CD14-positive monocyte (primary cell): ENCODE measurements around the gene DYNC2I2. TPM values are rescaled to one million over a fixed set of nuclear protein-coding genes. Genes with fewer than 3 reads are reported as not detected.
A peak's percentile ranks its signal among the peaks of the same experiment; 100 is the strongest.

Source experiments
- DNase-seq, 3 donors: peaks; one replicate each; pipeline ENCODE4 v3.0.0-alpha.2; 2011 to 2022
- H2AFZ ChIP-seq: 2 replicates; pipeline ENCODE4 v1.6.0; 2012; ENCODE audit warnings: mild to moderate bottlenecking, low read depth, low read length, inconsistent platforms; ENCODE audit not compliant: insufficient read depth, poor library complexity, severe bottlenecking
- H3K27ac ChIP-seq, 2 donors: 1 replicate in 1 of 2; 2 replicates in 1 of 2; pipeline ENCODE4 v1.5.1; 2012 to 2013; ENCODE audit warnings: low read length in 2 of 2, control low read depth in 1 of 2, inconsistent platforms in 1 of 2, low read depth in 1 of 2, mild to moderate bottlenecking in 1 of 2
- H3K27me3 ChIP-seq, 2 donors: one replicate each; pipeline versions ENCODE4 v1.6.0 to v1.6.1; 2011 to 2013; ENCODE audit warnings: low read length in 2 of 2; ENCODE audit not compliant: control insufficient read depth in 2 of 2, insufficient read depth in 2 of 2
- H3K36me3 ChIP-seq, 2 donors: replicated peaks in 1 of 2; 1 replicate in 1 of 2; 2 replicates in 1 of 2; pipeline versions ENCODE4 v1.5.1 to v1.6.1; 2012 to 2013; ENCODE audit warnings: low read length in 2 of 2, control low read depth in 1 of 2, inconsistent platforms in 1 of 2, mild to moderate bottlenecking in 1 of 2; ENCODE audit not compliant: insufficient read depth in 2 of 2, control insufficient read depth in 1 of 2
- H3K4me1 ChIP-seq, 2 donors: 1 replicate in 1 of 2; 2 replicates in 1 of 2; pipeline versions ENCODE4 v1.5.1 to v1.6.1; 2012 to 2013; ENCODE audit warnings: low read length in 2 of 2, control low read depth in 1 of 2, inconsistent platforms in 1 of 2, mild to moderate bottlenecking in 1 of 2, moderate library complexity in 1 of 2; ENCODE audit not compliant: insufficient read depth in 2 of 2, control insufficient read depth in 1 of 2
- H3K4me2 ChIP-seq: replicated peaks from 2 replicates; pipeline ENCODE3; 2012; ENCODE audit warnings: low read length, moderate library complexity, mild to moderate bottlenecking; ENCODE audit not compliant: poor library complexity, severe bottlenecking; ENCODE audit errors: extremely low read depth
- H3K4me3 ChIP-seq, 3 experiments: fragments of 200-600 bp in 1 of 3; sonication (generic) in 1 of 3; replicated peaks in 1 of 3; 1 replicate in 2 of 3; 2 replicates in 1 of 3; pipeline ENCODE4 v1.5.1; 2011 to 2013; ENCODE audit warnings: low read length in 3 of 3, mild to moderate bottlenecking in 3 of 3, control low read depth in 2 of 3, low read depth in 2 of 3, inconsistent platforms in 1 of 3, moderate library complexity in 1 of 3
- H3K79me2 ChIP-seq: 2 replicates; pipeline ENCODE4 v1.6.0; 2012; ENCODE audit warnings: mild to moderate bottlenecking, control low read depth, inconsistent platforms, low read length, moderate library complexity; ENCODE audit not compliant: insufficient read depth
- H3K9ac ChIP-seq: 2 replicates; pipeline ENCODE4 v1.6.0; 2017; ENCODE audit warnings: low read length, mild to moderate bottlenecking; ENCODE audit not compliant: insufficient read depth, poor library complexity, severe bottlenecking
- H3K9me3 ChIP-seq, 2 donors: replicated peaks in 1 of 2; 1 replicate in 1 of 2; 2 replicates in 1 of 2; pipeline versions ENCODE4 v1.5.1 to v1.6.1; 2012 to 2013; ENCODE audit warnings: low read length in 2 of 2, control low read depth in 1 of 2; ENCODE audit not compliant: control insufficient read depth in 1 of 2, insufficient read depth in 1 of 2
- H4K20me1 ChIP-seq: 2 replicates; pipeline ENCODE4 v1.6.0; 2012; ENCODE audit warnings: mild to moderate bottlenecking, low read length, control low read depth, moderate library complexity; ENCODE audit not compliant: insufficient read depth
- H3K27ac Mint-ChIP-seq, 7 donors: one replicate each; pipeline ENCODE4 v1.8.0; 2020; ENCODE audit warnings: mild to moderate bottlenecking in 7 of 7, mixed read lengths in 7 of 7, moderate library complexity in 6 of 7, inconsistent platforms in 2 of 7
- H3K27me3 Mint-ChIP-seq, 3 donors: one replicate each; pipeline ENCODE4 v1.8.0; 2021 to 2022; ENCODE audit warnings: low read depth in 3 of 3, mild to moderate bottlenecking in 3 of 3, mixed read lengths in 3 of 3, moderate library complexity in 3 of 3, inconsistent platforms in 1 of 3
- H3K36me3 Mint-ChIP-seq, 2 donors: one replicate each; pipeline ENCODE4 v1.8.0; 2020; ENCODE audit warnings: mixed read lengths in 2 of 2, inconsistent platforms in 1 of 2, mild to moderate bottlenecking in 1 of 2
- H3K4me1 Mint-ChIP-seq: one replicate; pipeline ENCODE4 v1.8.0; 2020; ENCODE audit warnings: mild to moderate bottlenecking, mixed read lengths
- H3K4me3 Mint-ChIP-seq, 2 donors: one replicate each; pipeline ENCODE4 v1.8.0; 2020; ENCODE audit warnings: mild to moderate bottlenecking in 2 of 2, mixed read lengths in 2 of 2, moderate library complexity in 1 of 2
- H3K9me3 Mint-ChIP-seq, 7 donors: one replicate each; pipeline ENCODE4 v1.8.0; 2020 to 2022; ENCODE audit warnings: mixed read lengths in 7 of 7, mild to moderate bottlenecking in 6 of 7, moderate library complexity in 6 of 7, inconsistent platforms in 2 of 7
- WGBS: methylation state at CpG from one replicate; pipeline ENCODE4 v1.1.5; 2013; ENCODE audit warnings: missing lambda C conversion rate; ENCODE audit not compliant: insufficient coverage; 5-methylcytosine and 5-hydroxymethylcytosine counted together
- intact Hi-C, 2 donors: fragments of 100-400 bp; cut with micrococcal nuclease; formaldehyde crosslinking; loops; one replicate each; pipeline versions ENCODE4 v1.15.0 to v1.15.1; 2023
- polyA plus RNA-seq, 3 donors: library from polyadenylated mRNA; depleted of rRNA in 1 of 3; unstranded in 2 of 3; stranded (reverse) in 1 of 3; fragments of 300-500 nt in 2 of 3; fragments of >200 nt in 1 of 3; fragmentation: Illumina TruSeq in 2 of 3; gene quantifications; 1 replicate in 2 of 3; 2 replicates in 1 of 3; pipeline ENCODE4 v1.2.3, GENCODE V29; 2012 to 2021
- TF ChIP-seq, protein P1 (sequence below): fragments of 200-600 bp; IDR thresholded peaks from one replicate; pipeline ENCODE4 v1.8.0; 2022; ENCODE audit warnings: antibody characterized with exemption, mild to moderate bottlenecking

The DYNC2I2 gene
- polyA plus RNA-seq, 3 donors, result 1.5 to 2.1 (median 1.9) TPM

- no peaks in the 10 kb centered on the region for H4K20me1 ChIP-seq
- H3K9ac ChIP-seq, result no peak overlapping the region
- no peak for DNase-seq
- H3K4me3 ChIP-seq, result no peak overlapping the region
- no peaks in the 10 kb centered on the region for H3K9me3 Mint-ChIP-seq
- no peak overlapping the region for H3K4me3 Mint-ChIP-seq
- peak overlapping the region in 1 of 7 donors; percentile 25 for H3K27ac Mint-ChIP-seq
- no peaks in the 10 kb centered on the region for H3K9me3 ChIP-seq
- peaks cover 70 to 86% of the 10 kb centered on the region in 2 donors for H3K36me3 Mint-ChIP-seq
- intact Hi-C loops, result no loop called here
- H3K79me2 ChIP-seq, result no peaks in the 10 kb centered on the region
- H3K27me3 ChIP-seq, result no peaks in the 10 kb centered on the region
- H3K4me1 Mint-ChIP-seq, result no peaks in the 10 kb centered on the region
- no peak overlapping the region for H2AFZ ChIP-seq
- peaks cover 64 to 87% of the 10 kb centered on the region in 2 donors for H3K36me3 ChIP-seq
- TF ChIP-seq, protein P1, sequence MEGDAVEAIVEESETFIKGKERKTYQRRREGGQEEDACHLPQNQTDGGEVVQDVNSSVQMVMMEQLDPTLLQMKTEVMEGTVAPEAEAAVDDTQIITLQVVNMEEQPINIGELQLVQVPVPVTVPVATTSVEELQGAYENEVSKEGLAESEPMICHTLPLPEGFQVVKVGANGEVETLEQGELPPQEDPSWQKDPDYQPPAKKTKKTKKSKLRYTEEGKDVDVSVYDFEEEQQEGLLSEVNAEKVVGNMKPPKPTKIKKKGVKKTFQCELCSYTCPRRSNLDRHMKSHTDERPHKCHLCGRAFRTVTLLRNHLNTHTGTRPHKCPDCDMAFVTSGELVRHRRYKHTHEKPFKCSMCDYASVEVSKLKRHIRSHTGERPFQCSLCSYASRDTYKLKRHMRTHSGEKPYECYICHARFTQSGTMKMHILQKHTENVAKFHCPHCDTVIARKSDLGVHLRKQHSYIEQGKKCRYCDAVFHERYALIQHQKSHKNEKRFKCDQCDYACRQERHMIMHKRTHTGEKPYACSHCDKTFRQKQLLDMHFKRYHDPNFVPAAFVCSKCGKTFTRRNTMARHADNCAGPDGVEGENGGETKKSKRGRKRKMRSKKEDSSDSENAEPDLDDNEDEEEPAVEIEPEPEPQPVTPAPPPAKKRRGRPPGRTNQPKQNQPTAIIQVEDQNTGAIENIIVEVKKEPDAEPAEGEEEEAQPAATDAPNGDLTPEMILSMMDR, result no peak
- 98% methylated on average over 8 of the region's 13 CpGs for WGBS
- no peaks in the 10 kb centered on the region for H3K27me3 Mint-ChIP-seq
- no peak overlapping the region for H3K27ac ChIP-seq
- H3K4me2 ChIP-seq, result no peak overlapping the region
- H3K4me1 ChIP-seq, result no peaks in the 10 kb centered on the region
These were observed 28.7 kb downstream of the DYNC2I2 start for GRCh38 chr9:128627906-128628305.

DNA sequence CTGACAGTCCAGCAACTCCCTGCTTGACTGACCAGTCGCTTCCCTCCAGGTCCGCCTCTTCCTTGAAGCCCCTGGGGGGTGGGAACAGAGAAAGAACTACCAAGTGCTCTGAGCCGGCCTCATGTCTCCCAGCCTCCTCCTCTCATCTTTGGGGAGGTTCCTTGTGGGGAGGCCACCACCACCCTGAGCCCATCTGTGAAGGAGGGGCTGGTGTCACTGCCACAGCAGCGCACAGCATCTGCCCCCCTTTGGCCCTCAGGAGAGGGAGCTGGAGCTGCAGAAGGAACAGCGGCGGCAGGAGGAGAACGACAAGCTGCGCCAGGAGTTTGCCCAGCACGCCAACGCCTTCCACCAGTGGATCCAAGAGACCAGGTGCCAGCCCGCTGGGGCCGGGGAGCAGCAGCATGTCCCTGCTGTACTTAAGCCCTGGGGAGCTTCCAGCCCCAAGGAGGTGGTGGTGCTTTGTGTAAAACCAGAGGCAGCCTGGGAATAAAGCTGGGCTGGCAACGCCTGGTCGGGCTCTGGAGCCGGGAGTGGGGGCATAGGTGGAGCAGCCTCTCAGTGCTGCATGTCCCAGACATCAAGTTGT is 29.4 kb downstream of the DYNC2I2 start:
- Histone ChIP-seq H3K4me3 (no peak overlapping the region), H3K4me2 (no peak overlapping the region), H3K27me3 (no peaks in the 10 kb centered on the region), H3K27ac (no peak overlapping the region), H2AFZ (no peak overlapping the region), H3K9me3 (no peaks in the 10 kb centered on the region), H3K36me3 (peaks cover 58 to 83% of the 10 kb centered on the region in 2 donors), H3K9ac (no peak overlapping the region), H3K79me2 (no peaks in the 10 kb centered on the region), H3K4me1 (no peaks in the 10 kb centered on the region), H4K20me1 (no peaks in the 10 kb centered on the region)
- 98% methylated on average over 12 of the region's 15 CpGs for WGBS
- Mint-ChIP-seq H3K4me1 (no peaks in the 10 kb centered on the region), H3K36me3 (peaks cover 64 to 84% of the 10 kb centered on the region in 2 donors), H3K4me3 (no peak overlapping the region), H3K27me3 (no peaks in the 10 kb centered on the region), H3K27ac (peak overlapping the region in 1 of 7 donors; percentile 70), H3K9me3 (no peaks in the 10 kb centered on the region)
- no peak for DNase-seq
- intact Hi-C loops, result no loop called here
- TF ChIP-seq, protein P1, result no peak
